GM23248 (cell line): ENCODE measurements around the gene KREMEN1. TPM values are rescaled to one million over a fixed set of nuclear protein-coding genes. Genes with fewer than 3 reads are reported as not detected.
A peak's percentile ranks its signal among the peaks of the same experiment; 100 is the strongest.

Experiments
- DNase-seq: peaks from one replicate; pipeline ENCODE4 v3.0.0-alpha.2; 2015
- H2AFZ ChIP-seq: fragments of 200-600 bp; sonication (generic); 2 replicates; pipeline ENCODE4 v1.6.1; 2016; ENCODE audit warnings: antibody characterized with exemption
- H3F3A ChIP-seq: fragments of 200-600 bp; sonication (generic); 2 replicates; pipeline ENCODE4 v1.6.1; 2016; ENCODE audit warnings: mild to moderate bottlenecking, antibody characterized with exemption, mixed run types; ENCODE audit not compliant: insufficient read depth
- H3K27ac ChIP-seq: fragments of 200-600 bp; sonication (generic); 2 replicates; pipeline ENCODE4 v1.5.1; 2016; ENCODE audit warnings: mild to moderate bottlenecking
- H3K27me3 ChIP-seq: fragments of 200-600 bp; sonication (generic); replicated peaks from 2 replicates; pipeline ENCODE4 v1.6.1; 2016; ENCODE audit warnings: mild to moderate bottlenecking; ENCODE audit not compliant: insufficient read depth
- H3K36me3 ChIP-seq: fragments of 200-600 bp; sonication (generic); 2 replicates; pipeline ENCODE4 v1.6.1; 2016; ENCODE audit warnings: low read depth, mild to moderate bottlenecking
- H3K4me1 ChIP-seq: fragments of 200-600 bp; sonication (generic); 2 replicates; pipeline ENCODE4 v1.6.1; 2016; ENCODE audit warnings: mild to moderate bottlenecking; ENCODE audit not compliant: insufficient read depth
- H3K4me2 ChIP-seq: fragments of 200-600 bp; sonication (generic); one replicate; pipeline ENCODE4 v1.6.1; 2016; ENCODE audit warnings: mild to moderate bottlenecking; ENCODE audit not compliant: unreplicated experiment
- H3K4me3 ChIP-seq: fragments of 200-600 bp; sonication (generic); 2 replicates; pipeline ENCODE4 v1.5.1; 2016; ENCODE audit warnings: mild to moderate bottlenecking
- H3K79me2 ChIP-seq: fragments of 200-600 bp; sonication (generic); 2 replicates; pipeline ENCODE4 v1.6.1; 2016; ENCODE audit warnings: mild to moderate bottlenecking; ENCODE audit not compliant: insufficient read depth
- H3K9ac ChIP-seq: fragments of 200-600 bp; sonication (generic); 2 replicates; pipeline ENCODE4 v1.6.1; 2016; ENCODE audit warnings: mild to moderate bottlenecking
- H3K9me2 ChIP-seq: fragments of 200-600 bp; sonication (generic); 2 replicates; pipeline ENCODE4 v1.6.1; 2016; ENCODE audit warnings: mixed run types, mild to moderate bottlenecking, moderate library complexity; ENCODE audit not compliant: insufficient read depth
- H3K9me3 ChIP-seq: fragments of 200-600 bp; sonication (generic); one replicate; pipeline ENCODE4 v1.6.1; 2017; ENCODE audit warnings: low read depth
- H4K20me1 ChIP-seq: fragments of 200-600 bp; sonication (generic); 2 replicates; pipeline ENCODE4 v1.6.0; 2016; ENCODE audit not compliant: insufficient read depth
- EZH2 ChIP-seq: fragments of 200-600 bp; sonication (generic); IDR thresholded peaks from 2 replicates; pipeline ENCODE4 v1.6.1; 2018; ENCODE audit warnings: antibody characterized with exemption, mild to moderate bottlenecking; ENCODE audit not compliant: insufficient read depth, poor library complexity, severe bottlenecking
- EZH2phosphoT487 ChIP-seq: fragments of 200-600 bp; sonication (generic); IDR thresholded peaks from 2 replicates; pipeline ENCODE4 v1.6.1; 2018; ENCODE audit warnings: antibody characterized with exemption, moderate library complexity, mild to moderate bottlenecking, low read depth; ENCODE audit not compliant: insufficient read depth
- WGBS, 2 experiments: methylation state at CpG; one replicate each; pipeline ENCODE4 v1.1.6; 2015 to 2017; ENCODE audit warnings: low lambda C conversion rate in 2 of 2, low coverage in 1 of 2; ENCODE audit errors: missing lambda C conversion rate in 2 of 2; 5-methylcytosine and 5-hydroxymethylcytosine counted together
- in situ Hi-C: fragments of 300-500 bp; cut with MboI; formaldehyde crosslinking; loops from 2 replicates; pipeline ENCODE4 v1.15.0; 2020
- polyA plus RNA-seq: library from polyadenylated mRNA; unstranded; fragments of >200 nt; fragmentation: Nextera tagmentation; extraction: Ambion mirVana; gene quantifications from 2 replicates; pipeline ENCODE4 v1.2.1, GENCODE V29; 2016
- total RNA-seq: library from RNA; depleted of rRNA; stranded (reverse); fragments of >200 nt; shearing (Covaris generic); gene quantifications from 2 replicates; pipeline ENCODE4 v1.2.3, GENCODE V29; 2014

KREMEN1 gene
- total and polyA plus RNA-seq, 2 experiments from 2014 or later = 4.3 to 4.4 TPM

GRCh38 chr22:29098296-29098695, 25.5 kb downstream of the KREMEN1 start:
- Histone ChIP-seq H3K79me2 (no peaks in the 10 kb centered on the region), H3K4me3 (no peak overlapping the region), H2AFZ (no peak overlapping the region), H3K4me1 (peaks cover 9% of the 10 kb centered on the region), H3K9me2 (no peaks in the 10 kb centered on the region), H3F3A (peaks cover 8% of the 10 kb centered on the region), H3K36me3 (no peaks in the 10 kb centered on the region), H3K27ac (no peak overlapping the region), H3K9me3 (no peaks in the 10 kb centered on the region), H4K20me1 (no peaks in the 10 kb centered on the region), H3K4me2 (no peak overlapping the region), H3K9ac (no peak overlapping the region), H3K27me3 (no peaks in the 10 kb centered on the region)
- no peak for TF ChIP-seq EZH2
- TF ChIP-seq EZH2phosphoT487 = no peak
- in situ Hi-C loops = no loop called here
- WGBS, 2 experiments = 83 to 85% methylated on average over 2 of the region's 2 CpGs
- no peak for DNase-seq

GRCh38 chr22:29102300-29102699, 29.5 kb downstream of the KREMEN1 start:
- H4K20me1 ChIP-seq = no peaks in the 10 kb centered on the region
- H3K4me3 ChIP-seq = no peak overlapping the region
- no peak for DNase-seq
- H3K4me2 ChIP-seq = no peak overlapping the region
- H3K9me3 ChIP-seq = no peaks in the 10 kb centered on the region
- TF ChIP-seq EZH2phosphoT487 (no peak), EZH2 (no peak)
- no peaks in the 10 kb centered on the region for H3K36me3 ChIP-seq
- H3K79me2 ChIP-seq = no peaks in the 10 kb centered on the region
- no peak overlapping the region for H3K27ac ChIP-seq
- no peaks in the 10 kb centered on the region for H3K9me2 ChIP-seq
- in situ Hi-C loops = no loop called here
- no peaks in the 10 kb centered on the region for H3F3A ChIP-seq
- no peaks in the 10 kb centered on the region for H3K4me1 ChIP-seq
- no peak overlapping the region for H2AFZ ChIP-seq
- 99 to 100% methylated on average over 2 of the region's 2 CpGs for WGBS, 2 experiments
- H3K27me3 ChIP-seq = no peaks in the 10 kb centered on the region
- H3K9ac ChIP-seq = no peak overlapping the region

- no peak overlapping the region for H3K4me3 ChIP-seq
- peaks cover 5% of the 10 kb centered on the region; the same call in 1 of the 2 replicates for H3F3A ChIP-seq
- no peaks in the 10 kb centered on the region for H4K20me1 ChIP-seq
- H3K4me1 ChIP-seq = peaks cover 6% of the 10 kb centered on the region
- H3K79me2 ChIP-seq = no peaks in the 10 kb centered on the region
- H3K9me2 ChIP-seq = no peaks in the 10 kb centered on the region
- H3K9me3 ChIP-seq = no peaks in the 10 kb centered on the region
- no peaks in the 10 kb centered on the region for H3K27me3 ChIP-seq
- H3K4me2 ChIP-seq = no peak overlapping the region
- H2AFZ ChIP-seq = no peak overlapping the region
- in situ Hi-C loops = no loop called here
- H3K27ac ChIP-seq = no peak overlapping the region
- no peak for TF ChIP-seq EZH2phosphoT487
- TF ChIP-seq EZH2 = no peak
- no peak overlapping the region for H3K9ac ChIP-seq
- H3K36me3 ChIP-seq = no peaks in the 10 kb centered on the region
- DNase-seq = no peak
- 70 to 85% methylated on average over 1 of the region's 1 CpG for WGBS, 2 experiments
These were observed 30.3 kb downstream of the KREMEN1 start for GRCh38 chr22:29103121-29103520.

- no peak for TF ChIP-seq EZH2
- TF ChIP-seq EZH2phosphoT487 = no peak
- Histone ChIP-seq H3K4me2 (no peak overlapping the region), H3K9ac (no peak overlapping the region), H3K4me1 (peaks cover 11% of the 10 kb centered on the region), H3K9me2 (no peaks in the 10 kb centered on the region), H3K4me3 (no peak overlapping the region), H3K9me3 (no peaks in the 10 kb centered on the region), H3K79me2 (no peaks in the 10 kb centered on the region), H3K27ac (no peak overlapping the region), H3K27me3 (no peaks in the 10 kb centered on the region), H3K36me3 (no peaks in the 10 kb centered on the region), H4K20me1 (no peaks in the 10 kb centered on the region), H2AFZ (no peak overlapping the region), H3F3A (peaks cover 8% of the 10 kb centered on the region; the same call in 1 of the 2 replicates)
- peak; percentile 66 for DNase-seq
- 28 to 42% methylated on average over 2 of the region's 2 CpGs for WGBS, 2 experiments
- in situ Hi-C loops = no loop called here
These were observed 32.6 kb downstream of the KREMEN1 start for GRCh38 chr22:29105468-29105867.

GRCh38 chr22:29106839-29107238, 34.0 kb downstream of the KREMEN1 start:
- in situ Hi-C loops = no loop called here
- Histone ChIP-seq H3K4me3 (no peak overlapping the region), H3K79me2 (no peaks in the 10 kb centered on the region), H3K27ac (no peak overlapping the region), H3F3A (peaks cover 9% of the 10 kb centered on the region; the same call in 1 of the 2 replicates), H3K4me1 (peaks cover 11% of the 10 kb centered on the region), H3K27me3 (no peaks in the 10 kb centered on the region), H3K36me3 (no peaks in the 10 kb centered on the region), H4K20me1 (no peaks in the 10 kb centered on the region), H3K4me2 (no peak overlapping the region), H3K9ac (no peak overlapping the region), H3K9me2 (no peaks in the 10 kb centered on the region), H2AFZ (no peak overlapping the region), H3K9me3 (no peaks in the 10 kb centered on the region)
- TF ChIP-seq EZH2phosphoT487 (no peak), EZH2 (no peak)
- DNase-seq = no peak
- 51 to 58% methylated on average over 4 of the region's 4 CpGs for WGBS, 2 experiments
